ES-I3 (cell line): ENCODE data around the gene FARP1.

Experiments
- H3K36me3 ChIP-seq: 2 replicates; pipeline ENCODE4 v1.6.1; 2013; ENCODE audit warnings: mild to moderate bottlenecking, low read length, control low read depth, moderate library complexity; ENCODE audit not compliant: insufficient read depth
- H3K4me1 ChIP-seq: 2 replicates; pipeline ENCODE4 v1.6.1; 2013; ENCODE audit warnings: mild to moderate bottlenecking, control low read depth, low read length; ENCODE audit not compliant: insufficient read depth
- H3K9ac ChIP-seq: 2 replicates; pipeline ENCODE4 v1.6.1; 2013; ENCODE audit warnings: low read depth, mild to moderate bottlenecking, low read length, moderate library complexity
- H3K9me3 ChIP-seq: 2 replicates; pipeline ENCODE4 v1.6.1; 2013; ENCODE audit warnings: mild to moderate bottlenecking, low read length, moderate library complexity; ENCODE audit not compliant: control insufficient read depth, insufficient read depth

Gene FARP1

DNA sequence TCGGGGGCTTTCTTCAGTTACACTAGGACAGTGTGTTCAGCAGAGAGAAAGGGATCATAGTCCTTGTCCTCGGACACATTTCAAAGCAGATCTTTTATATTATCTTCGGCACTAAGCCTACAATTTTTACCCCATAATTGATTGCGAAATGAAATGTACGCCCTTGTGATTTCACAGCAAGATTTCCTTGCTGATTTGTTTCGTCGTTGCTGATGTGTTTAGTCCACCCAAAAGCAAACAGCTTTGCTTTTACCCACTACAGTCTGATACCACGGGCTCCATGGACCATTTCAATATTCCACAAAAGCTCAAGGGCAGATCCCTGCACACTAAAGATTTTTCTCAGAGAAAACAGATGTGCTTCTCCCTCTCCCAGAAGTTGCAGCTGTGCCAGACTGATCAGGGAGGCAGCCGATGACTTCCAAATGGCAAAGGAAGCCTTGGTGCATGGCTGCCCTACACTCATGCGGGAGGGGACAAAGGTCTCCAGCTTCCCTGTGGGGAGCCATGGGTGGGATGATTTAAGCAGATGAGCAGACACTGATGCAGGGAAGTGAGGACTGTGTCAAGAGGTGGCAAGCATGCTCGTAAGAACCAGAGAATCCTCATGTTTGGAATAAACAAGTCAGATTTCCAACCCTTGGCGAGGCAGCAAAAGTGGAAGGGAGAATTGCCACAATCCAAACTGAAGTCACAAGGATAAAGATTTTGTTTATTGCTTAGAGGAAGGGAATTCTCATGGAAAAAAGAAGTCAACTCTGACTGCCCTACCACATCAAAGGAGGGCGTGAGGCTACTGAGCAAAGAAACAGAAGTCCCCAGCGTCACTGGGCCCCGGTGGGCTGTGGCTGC, 353.0 kb downstream of the FARP1 start:
- no peak overlapping the region for H3K9ac ChIP-seq
- H3K36me3 ChIP-seq: peaks cover 15% of the 10 kb centered on the region
- H3K4me1 ChIP-seq: peaks cover 30% of the 10 kb centered on the region
- H3K9me3 ChIP-seq: no peaks in the 10 kb centered on the region

DNA sequence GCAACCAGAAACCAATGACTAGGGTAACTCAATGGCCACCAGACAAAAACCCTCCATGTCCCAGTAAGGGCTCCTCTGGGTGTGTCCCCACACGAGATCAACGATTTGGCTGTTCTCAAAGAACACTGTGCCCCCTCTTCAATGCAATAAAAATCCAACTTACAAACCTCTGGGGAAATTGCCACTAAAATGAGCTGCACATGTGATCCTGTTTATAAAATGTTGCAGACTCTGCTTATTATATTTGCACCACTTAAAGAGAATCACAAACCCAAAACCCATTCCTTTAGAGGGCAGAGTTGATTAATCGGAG, 353.5 kb downstream of the FARP1 start:
- Histone ChIP-seq H3K36me3 (peaks cover 15% of the 10 kb centered on the region), H3K9ac (no peak overlapping the region), H3K4me1 (peaks cover 25% of the 10 kb centered on the region), H3K9me3 (no peaks in the 10 kb centered on the region)

DNA sequence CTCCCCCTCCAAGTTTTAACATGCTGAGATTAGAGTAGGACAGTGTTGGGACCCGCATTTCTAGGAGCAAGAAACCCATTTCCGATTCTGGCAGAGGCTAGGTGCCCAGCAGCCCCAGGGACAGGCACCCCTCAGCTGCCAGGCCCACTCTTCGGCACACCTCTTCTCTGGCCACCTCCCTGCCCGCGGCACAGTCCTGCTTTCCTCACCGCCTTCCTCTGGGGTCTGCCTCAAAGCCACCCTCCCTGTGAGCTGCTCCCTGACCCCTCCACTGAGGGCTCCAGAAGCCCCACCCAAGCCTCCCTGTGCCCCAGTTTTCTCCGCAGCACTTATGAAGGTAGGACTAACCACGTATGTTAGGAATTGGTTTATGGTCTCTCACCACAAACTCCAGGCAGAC, 354.1 kb downstream of the FARP1 start:
- peaks cover 15% of the 10 kb centered on the region for H3K36me3 ChIP-seq
- no peaks in the 10 kb centered on the region for H3K9me3 ChIP-seq
- H3K9ac ChIP-seq: no peak overlapping the region
- H3K4me1 ChIP-seq: peaks cover 24% of the 10 kb centered on the region

DNA sequence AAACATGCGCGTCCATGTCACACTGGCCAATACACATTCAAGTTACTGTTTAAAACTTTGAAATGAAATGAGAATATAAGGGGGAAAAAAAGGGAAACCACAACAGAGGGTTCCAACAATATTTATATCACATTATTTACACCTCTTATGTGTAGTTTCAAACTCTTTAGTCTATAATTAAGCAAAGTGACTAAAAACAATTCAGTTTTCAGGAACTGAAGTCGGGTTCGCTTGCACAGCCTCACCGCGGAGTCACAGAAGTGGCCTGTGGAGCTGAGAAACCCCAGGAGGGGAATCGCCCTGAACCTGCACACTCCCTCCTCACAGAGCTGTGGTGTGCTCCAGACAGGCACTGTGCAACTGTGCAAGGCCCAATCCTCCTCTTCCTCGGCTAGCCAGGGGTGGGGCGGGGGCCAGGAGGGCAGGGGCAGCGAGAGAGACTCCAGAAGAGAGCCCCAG, 358.1 kb downstream of the FARP1 start:
- H3K9me3 ChIP-seq: no peaks in the 10 kb centered on the region
- no peak overlapping the region for H3K9ac ChIP-seq
- H3K4me1 ChIP-seq: peaks cover 14% of the 10 kb centered on the region; the same call in 1 of the 2 replicates
- peaks cover 13% of the 10 kb centered on the region for H3K36me3 ChIP-seq

DNA sequence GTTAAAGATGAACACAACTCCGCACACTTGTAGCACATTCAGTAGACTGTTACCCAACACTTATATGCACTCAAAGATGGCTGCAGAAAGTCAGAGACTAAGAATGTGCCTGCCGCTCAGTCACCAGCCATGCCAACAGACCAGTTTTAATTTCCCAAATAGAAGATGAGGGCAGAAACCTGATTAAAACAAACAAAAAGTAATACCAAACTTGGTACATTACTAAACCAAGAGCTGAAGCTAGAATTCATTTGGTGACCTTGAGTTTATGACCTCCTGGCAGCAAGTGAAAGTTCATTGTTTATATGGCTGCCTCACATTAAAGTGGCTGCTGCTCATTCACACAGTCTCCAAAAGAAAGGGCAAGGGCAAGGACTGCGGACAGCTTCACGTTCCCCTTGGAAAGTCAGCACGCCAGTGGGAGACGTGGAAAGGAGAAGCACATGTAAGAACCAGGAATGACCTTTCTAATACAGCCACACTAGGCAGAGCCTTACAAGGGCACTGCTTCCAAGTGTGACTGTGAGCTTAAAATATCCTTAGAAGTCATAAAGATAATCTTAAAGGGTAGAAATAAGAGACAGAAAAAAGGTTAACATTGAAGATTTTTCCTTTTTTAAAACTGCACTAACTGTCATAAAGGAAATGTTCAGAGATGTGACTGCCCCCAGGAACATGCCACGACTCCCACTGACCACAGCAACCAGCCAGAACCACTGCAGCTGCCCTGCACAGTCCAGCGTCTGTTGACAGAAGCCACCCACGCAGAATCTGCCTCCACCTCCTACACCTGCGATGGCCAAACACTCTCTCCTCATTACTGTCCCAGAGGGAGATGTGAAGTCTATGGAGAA, 360.5 kb downstream of the FARP1 start:
- Histone ChIP-seq H3K9ac (no peak overlapping the region), H3K9me3 (no peaks in the 10 kb centered on the region), H3K36me3 (peaks cover 10% of the 10 kb centered on the region), H3K4me1 (peaks cover 24% of the 10 kb centered on the region)

DNA sequence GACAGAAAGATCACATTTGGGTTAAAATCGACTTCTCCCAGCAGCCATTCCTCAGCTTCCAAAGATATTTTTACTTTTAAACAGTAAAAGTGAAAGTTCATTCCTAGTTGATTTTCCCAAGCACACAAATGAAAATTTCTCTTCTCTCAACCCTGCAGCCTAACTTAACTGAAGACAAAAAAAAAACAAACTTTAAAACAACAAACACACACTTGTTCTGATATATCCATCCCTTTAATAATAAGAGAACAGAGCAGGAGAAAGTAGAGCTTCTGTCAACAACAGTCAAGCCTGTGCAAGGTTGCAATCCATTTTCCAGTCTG, 361.1 kb downstream of the FARP1 start:
- peaks cover 29% of the 10 kb centered on the region for H3K4me1 ChIP-seq
- H3K9ac ChIP-seq: no peak overlapping the region
- no peaks in the 10 kb centered on the region for H3K9me3 ChIP-seq
- peaks cover 9% of the 10 kb centered on the region; the same call in 1 of the 2 replicates for H3K36me3 ChIP-seq

DNA sequence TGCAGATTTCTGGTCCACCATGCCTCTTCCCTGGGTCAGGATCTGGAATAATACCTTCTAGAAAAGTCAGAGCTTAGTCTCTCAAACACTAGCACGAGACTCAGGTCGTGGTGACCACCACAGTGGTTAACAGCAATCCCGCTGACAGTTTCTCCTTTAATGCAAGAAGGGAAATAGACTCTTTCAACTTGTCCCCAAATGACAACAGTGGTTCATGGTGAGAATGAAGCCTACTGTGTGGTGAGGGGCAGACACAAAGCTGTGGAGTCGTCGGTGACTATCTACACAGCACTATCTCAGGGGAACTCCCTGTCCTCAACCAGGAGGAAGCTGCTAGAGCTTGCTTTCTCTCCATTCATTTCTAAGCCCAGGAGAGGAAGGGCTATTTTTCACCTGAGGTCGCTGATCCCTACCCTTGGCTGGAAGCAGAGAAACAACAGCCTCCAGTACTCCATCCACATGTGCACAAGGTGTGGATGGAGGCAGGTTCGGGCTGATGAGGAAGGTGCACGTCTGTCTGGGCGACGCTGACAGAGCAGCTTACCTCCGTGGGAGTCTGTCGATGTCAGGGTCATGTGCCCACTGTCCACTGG, 361.6 kb downstream of the FARP1 start:
- H3K9me3 ChIP-seq: no peaks in the 10 kb centered on the region
- peaks cover 7% of the 10 kb centered on the region; the same call in 1 of the 2 replicates for H3K36me3 ChIP-seq
- H3K9ac ChIP-seq: no peak overlapping the region
- peaks cover 34% of the 10 kb centered on the region for H3K4me1 ChIP-seq
